ENCODE data around the gene CYP2A13. TPM values are rescaled to one million over a fixed set of nuclear protein-coding genes. Genes with fewer than 3 reads are reported as not detected.
"Not testable (repeated sequence)": the region's sequence is repeated elsewhere in the genome, so short reads cannot be mapped to it uniquely, and the experiment has no call there.

Gene CYP2A13
- total RNA-seq, 1 experiment from 2014 or later = 0.90 TPM

- DNase-seq = peak; percentile 16
- Histone ChIP-seq H3K36me3 (replicated peaks; ENCODE audit: control insufficient read depth, insufficient read depth, low read length) (no peaks in the 10 kb centered on the region), H3K4me3 (ENCODE audit: insufficient read depth, low read depth, low read length) (no peak overlapping the region), H3K27me3 (ENCODE audit: control insufficient read depth, insufficient read depth, low read length) (peaks cover 7% of the 10 kb centered on the region)
Observed at GRCh38 chr19:41131186-41131585, 42.9 kb downstream of the CYP2A13 start.

- Histone ChIP-seq H3K27me3 (ENCODE audit: control insufficient read depth, insufficient read depth, low read length) (peaks cover 7% of the 10 kb centered on the region), H3K4me3 (ENCODE audit: insufficient read depth, low read depth, low read length) (no peak overlapping the region), H3K36me3 (replicated peaks; ENCODE audit: control insufficient read depth, insufficient read depth, low read length) (no peaks in the 10 kb centered on the region)
- DNase-seq = peak; percentile 20
Observed at GRCh38 chr19:41133260-41133659, 45.0 kb downstream of the CYP2A13 start.

GRCh38 chr19:41134616-41135015 is 46.4 kb downstream of the CYP2A13 start:
- H3K27me3 ChIP-seq (ENCODE audit: control insufficient read depth, insufficient read depth, low read length) = peaks cover 7% of the 10 kb centered on the region
- no peak overlapping the region; the same call in 1 of the 2 replicates for H3K4me3 ChIP-seq (ENCODE audit: insufficient read depth, low read depth, low read length)
- peak; percentile 16 for DNase-seq
- H3K36me3 ChIP-seq (replicated peaks; ENCODE audit: control insufficient read depth, insufficient read depth, low read length) = no peaks in the 10 kb centered on the region

- not testable (repeated sequence) for H3K36me3 ChIP-seq (replicated peaks; ENCODE audit: control insufficient read depth, insufficient read depth, low read length); H3K27me3 ChIP-seq (ENCODE audit: control insufficient read depth, insufficient read depth, low read length)
- H3K4me3 ChIP-seq (ENCODE audit: insufficient read depth, low read depth, low read length) = peak overlapping the region; percentile 46
- peak; percentile 85 for DNase-seq
Observed at GRCh38 chr19:41135390-41136384, 47.4 kb downstream of the CYP2A13 start.

- no peak overlapping the region for H3K4me3 ChIP-seq (ENCODE audit: insufficient read depth, low read depth, low read length)
- peaks cover 5% of the 10 kb centered on the region for H3K27me3 ChIP-seq (ENCODE audit: control insufficient read depth, insufficient read depth, low read length)
- DNase-seq = peak; percentile 22
- H3K36me3 ChIP-seq (replicated peaks; ENCODE audit: control insufficient read depth, insufficient read depth, low read length) = no peaks in the 10 kb centered on the region
Observed at GRCh38 chr19:41136636-41137455, 48.6 kb downstream of the CYP2A13 start.

- H3K4me3 ChIP-seq (ENCODE audit: insufficient read depth, low read depth, low read length) = no peak overlapping the region
- peak; percentile 70 for DNase-seq
- no peaks in the 10 kb centered on the region for H3K27me3 ChIP-seq (ENCODE audit: control insufficient read depth, insufficient read depth, low read length)
- H3K36me3 ChIP-seq (replicated peaks; ENCODE audit: control insufficient read depth, insufficient read depth, low read length) = no peaks in the 10 kb centered on the region
Observed at GRCh38 chr19:41144403-41144802, 56.2 kb downstream of the CYP2A13 start.

Other genes starting within 250 kb of the CYP2A13 start
- not detected in 2 replicates for gene CYP2A6, start 238.0 kb upstream of the CYP2A13 start, total RNA-seq (2014; rRNA removed; shearing (Covaris generic))
- not detected in 2 replicates for gene CYP2A7, start 206.2 kb upstream of the CYP2A13 start, total RNA-seq (2014; rRNA removed; shearing (Covaris generic))
- 16.0 and 22.4 TPM in 2 replicates for gene CYP2B6, start 97.2 kb upstream of the CYP2A13 start, total RNA-seq (2014; rRNA removed; shearing (Covaris generic))
- 0.24 and 0.30 TPM in 2 replicates for gene CYP2F1, start 26.0 kb downstream of the CYP2A13 start, total RNA-seq (2014; rRNA removed; shearing (Covaris generic))
- 60.4 and 108 TPM in 2 replicates for gene CYP2S1, start 104.8 kb downstream of the CYP2A13 start, total RNA-seq (2014; rRNA removed; shearing (Covaris generic))
- gene AXL, start 130.8 kb downstream of the CYP2A13 start, total RNA-seq (2014; rRNA removed; shearing (Covaris generic)) = 23.3 and 26.8 TPM in 2 replicates
- 178 and 194 TPM in 2 replicates for gene HNRNPUL1, start 175.9 kb downstream of the CYP2A13 start, total RNA-seq (2014; rRNA removed; shearing (Covaris generic))
- 19.6 and 20.8 TPM in 2 replicates for gene CCDC97, start 221.7 kb downstream of the CYP2A13 start, total RNA-seq (2014; rRNA removed; shearing (Covaris generic))

All from H7 (cell line).